ENCODE data around the gene LHX6.

DNA sequence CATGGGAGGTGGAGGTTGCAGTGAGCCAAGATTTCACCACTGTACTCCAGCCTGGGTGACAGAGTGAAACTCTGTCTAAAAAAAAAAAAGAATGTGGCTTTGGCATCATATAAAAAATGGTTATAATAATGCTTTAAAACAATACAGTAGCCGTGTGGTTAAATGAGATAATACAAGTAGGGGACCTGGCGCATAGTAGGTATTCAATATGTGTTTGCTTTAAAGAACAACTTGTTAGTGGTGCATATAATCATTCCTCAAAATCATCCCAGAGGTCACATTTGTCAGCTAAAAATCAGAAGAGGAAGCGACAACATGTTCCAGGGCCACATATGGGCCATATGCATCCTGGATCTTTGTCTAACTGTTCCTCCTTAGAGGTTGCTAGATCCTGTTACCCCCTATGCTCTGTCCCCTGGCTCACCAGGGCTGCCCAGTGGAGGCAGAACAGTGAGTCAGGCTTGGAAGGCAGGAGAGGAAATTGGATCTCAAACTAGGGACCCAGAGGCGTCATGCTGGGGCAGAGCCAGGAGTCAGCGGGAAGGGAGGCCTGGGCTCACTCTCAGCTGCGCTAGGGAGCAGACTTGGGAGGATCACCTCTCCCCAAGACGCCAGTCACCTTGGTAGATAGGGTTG, 27.7 kb downstream of the LHX6 start:
- TF ChIP-seq POLR2A (IDR thresholded peaks at IDR 0.05): no peak
- TF ChIP-seq, protein P1, sequence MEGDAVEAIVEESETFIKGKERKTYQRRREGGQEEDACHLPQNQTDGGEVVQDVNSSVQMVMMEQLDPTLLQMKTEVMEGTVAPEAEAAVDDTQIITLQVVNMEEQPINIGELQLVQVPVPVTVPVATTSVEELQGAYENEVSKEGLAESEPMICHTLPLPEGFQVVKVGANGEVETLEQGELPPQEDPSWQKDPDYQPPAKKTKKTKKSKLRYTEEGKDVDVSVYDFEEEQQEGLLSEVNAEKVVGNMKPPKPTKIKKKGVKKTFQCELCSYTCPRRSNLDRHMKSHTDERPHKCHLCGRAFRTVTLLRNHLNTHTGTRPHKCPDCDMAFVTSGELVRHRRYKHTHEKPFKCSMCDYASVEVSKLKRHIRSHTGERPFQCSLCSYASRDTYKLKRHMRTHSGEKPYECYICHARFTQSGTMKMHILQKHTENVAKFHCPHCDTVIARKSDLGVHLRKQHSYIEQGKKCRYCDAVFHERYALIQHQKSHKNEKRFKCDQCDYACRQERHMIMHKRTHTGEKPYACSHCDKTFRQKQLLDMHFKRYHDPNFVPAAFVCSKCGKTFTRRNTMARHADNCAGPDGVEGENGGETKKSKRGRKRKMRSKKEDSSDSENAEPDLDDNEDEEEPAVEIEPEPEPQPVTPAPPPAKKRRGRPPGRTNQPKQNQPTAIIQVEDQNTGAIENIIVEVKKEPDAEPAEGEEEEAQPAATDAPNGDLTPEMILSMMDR (IDR thresholded peaks at IDR 0.05): no peak
